BJ (cell line): Measurements from ENCODE around the gene GFER. TPM values are rescaled to one million over a fixed set of nuclear protein-coding genes. Genes with fewer than 3 reads are reported as not detected.
A peak's percentile ranks its signal among the peaks of the same experiment; 100 is the strongest.

Source experiments
- CTCF ChIA-PET: fragments of 350-600 bp; formaldehyde crosslinking; extraction: SDS; loops from one replicate; lab custom pipeline; 2021; ENCODE audit warnings: antibody characterized with exemption, inconsistent platforms; lab: Yijun Ruan, JAX
- POLR2A ChIA-PET: fragments of 300-600 bp; sonication (Branson Sonifier 250); formaldehyde crosslinking; extraction: SDS; loops from one replicate; lab custom pipeline; 2021; ENCODE audit warnings: antibody characterized with exemption; lab: Charles Lee
- DNase-seq: peaks from one replicate; pipeline ENCODE4 v3.0.0-alpha.2; 2011; ENCODE audit warnings: low read depth
- H3K27me3 ChIP-seq: 2 replicates; pipeline ENCODE4 v1.6.0; 2011; ENCODE audit warnings: low read length; ENCODE audit not compliant: control insufficient read depth, insufficient read depth
- H3K36me3 ChIP-seq: 2 replicates; pipeline ENCODE4 v1.5.1; 2011; ENCODE audit warnings: low read length; ENCODE audit not compliant: control insufficient read depth, insufficient read depth
- H3K4me3 ChIP-seq: 2 replicates; pipeline ENCODE4 v1.5.1; 2011; ENCODE audit warnings: low read depth, mild to moderate bottlenecking, control low read depth, low read length
- CTCF ChIP-seq: IDR thresholded peaks from 2 replicates; pipeline ENCODE4 v1.5.1; 2011; ENCODE audit warnings: low read depth, mild to moderate bottlenecking, control low read depth, inconsistent platforms, low read length, moderate library complexity; ENCODE audit not compliant: insufficient read depth
- polyA plus RNA-seq: library from polyadenylated mRNA; depleted of rRNA; stranded (reverse); fragments of >200 nt; gene quantifications from 2 replicates; pipeline ENCODE4 v1.2.3, GENCODE V29; 2011; rRNA removed
- small RNA-seq: library from RNA; depleted of rRNA; stranded (forward); fragments of <200 nt; gene quantifications from one replicate; pipeline ENCODE3, GENCODE V24; 2012; ENCODE audit warnings: low replicate concordance, low read depth; ENCODE audit not compliant: insufficient read length

Gene GFER
- polyA plus RNA-seq, 1 experiment, result 19.8 TPM

- Histone ChIP-seq H3K27me3 (no peaks in the 10 kb centered on the region), H3K36me3 (peaks cover 25% of the 10 kb centered on the region), H3K4me3 (peak overlapping the region; percentile 12)
- ChIA-PET POLR2A (interaction anchor here (1.6 kb wide), 1 partner anchor 119 kb away, joined by 5 read pairs; the partner anchor contains the start of gene TRAF7), CTCF (interaction anchor here (0.7 to 1.7 kb wide), 5 partner anchors 9 to 216 kb away, joined by 3 to 10 read pairs (median 4); partner anchors contain the start of gene NHERF2)
- DNase-seq, result no peak
- TF ChIP-seq CTCF, result no peak
These were observed 52.4 kb downstream of the GFER start for GRCh38 chr16:2036200-2036966.

GRCh38 chr16:2037115-2037514 lies 53.1 kb downstream of the GFER start:
- no peak overlapping the region for H3K4me3 ChIP-seq
- no peak for DNase-seq
- CTCF ChIA-PET, result interaction anchor here (1.0 kb wide), 1 partner anchor 14 kb away, joined by 8 read pairs; no protein-coding TSS in a partner anchor
- H3K36me3 ChIP-seq, result peaks cover 25% of the 10 kb centered on the region
- POLR2A ChIA-PET, result no interaction called here
- no peaks in the 10 kb centered on the region for H3K27me3 ChIP-seq
- TF ChIP-seq CTCF, result no peak

Small RNA genes within 50 kb of the gene (small RNA-seq; reads per million reads assigned to genes)
- not detected for gene AC005363.2
- not detected for gene RN7SL219P
- gene SNORA10, result not detected
- gene SNORA64, result not detected

Other genes starting within 250 kb of the GFER start
- 20.3 and 34.3 TPM in 2 replicates for gene NME3, start 212.7 kb upstream of the GFER start, polyA plus RNA-seq
- gene EME2, start 211.4 kb upstream of the GFER start, polyA plus RNA-seq, result 2.9 and 4.0 TPM in 2 replicates
- gene MRPS34, start 211.1 kb upstream of the GFER start, polyA plus RNA-seq, result 64.2 and 69.6 TPM in 2 replicates
- gene SPSB3, start 201.6 kb upstream of the GFER start, polyA plus RNA-seq, result 15.0 and 36.5 TPM in 2 replicates
- gene NUBP2, start 201.2 kb upstream of the GFER start, polyA plus RNA-seq, result 27.9 and 38.0 TPM in 2 replicates
- gene IGFALS, start 190.5 kb upstream of the GFER start, polyA plus RNA-seq, result not detected in 2 replicates
- 32.2 and 51.6 TPM in 2 replicates for gene HAGH, start 157.4 kb upstream of the GFER start, polyA plus RNA-seq
- 52.5 and 53.1 TPM in 2 replicates for gene FAHD1, start 157.0 kb upstream of the GFER start, polyA plus RNA-seq
- 0.25 and 0.28 TPM in 2 replicates for gene MEIOB, start 112.0 kb upstream of the GFER start, polyA plus RNA-seq
- gene HS3ST6, start 65.8 kb upstream of the GFER start, polyA plus RNA-seq, result not detected in 2 replicates
- 44.4 and 61.9 TPM in 2 replicates for gene MSRB1, start 41.0 kb upstream of the GFER start, polyA plus RNA-seq
- gene RPL3L, start 29.5 kb upstream of the GFER start, polyA plus RNA-seq, result not detected in 2 replicates
- 155 and 183 TPM in 2 replicates for gene NDUFB10, start 24.7 kb upstream of the GFER start, polyA plus RNA-seq
- 3,098 and 4,041 TPM in 2 replicates for gene RPS2, start 19.4 kb upstream of the GFER start, polyA plus RNA-seq
- gene RNF151, start 17.3 kb upstream of the GFER start, polyA plus RNA-seq, result not detected in 2 replicates
- gene TBL3, start 12.1 kb upstream of the GFER start, polyA plus RNA-seq, result 16.5 and 33.1 TPM in 2 replicates
- gene NOXO1, start 2.7 kb upstream of the GFER start, polyA plus RNA-seq, result 0.17 TPM in 1 of 2 replicates, not detected in the other
- gene SYNGR3, start 5.8 kb downstream of the GFER start, polyA plus RNA-seq, result 2.5 and 3.3 TPM in 2 replicates
- gene ZNF598, start 25.6 kb downstream of the GFER start, polyA plus RNA-seq, result 14.4 and 23.0 TPM in 2 replicates
- gene NPW, start 35.6 kb downstream of the GFER start, polyA plus RNA-seq, result 0.26 and 0.33 TPM in 2 replicates
- gene NHERF2, start 42.7 kb downstream of the GFER start, polyA plus RNA-seq, result 62.1 and 107 TPM in 2 replicates
- 14.6 and 21.0 TPM in 2 replicates for gene NTHL1, start 63.6 kb downstream of the GFER start, polyA plus RNA-seq
- 30.5 and 66.3 TPM in 2 replicates for gene TSC2, start 63.8 kb downstream of the GFER start, polyA plus RNA-seq
- gene PKD1, start 151.7 kb downstream of the GFER start, polyA plus RNA-seq, result 40.1 and 76.1 TPM in 2 replicates
- gene RAB26, start 164.4 kb downstream of the GFER start, polyA plus RNA-seq, result 0.36 and 0.67 TPM in 2 replicates
- gene TRAF7, start 171.6 kb downstream of the GFER start, polyA plus RNA-seq, result 37.0 and 68.1 TPM in 2 replicates
- gene CASKIN1, start 212.4 kb downstream of the GFER start, polyA plus RNA-seq, result 0.01 and 0.02 TPM in 2 replicates
- gene MLST8, start 221.3 kb downstream of the GFER start, polyA plus RNA-seq, result 40.0 and 62.7 TPM in 2 replicates
- 1.5 and 1.7 TPM in 2 replicates for gene BRICD5, start 226.7 kb downstream of the GFER start, polyA plus RNA-seq
- gene PGP, start 230.6 kb downstream of the GFER start, polyA plus RNA-seq, result 6.1 and 7.7 TPM in 2 replicates
- gene E4F1, start 239.4 kb downstream of the GFER start, polyA plus RNA-seq, result 11.3 and 17.6 TPM in 2 replicates